Keratinocyte (primary cell): ENCODE data around the gene CDH12. TPM values are rescaled to one million over a fixed set of nuclear protein-coding genes. Genes with fewer than 3 reads are reported as not detected.

Experiments
- DNase-seq: peaks from one replicate; pipeline ENCODE4 v3.0.0-alpha.2; 2011; ENCODE audit warnings: low read depth, missing footprints, low spot score
- FAIRE-seq: peaks from 2 replicates; lab custom pipeline; 2011; peaks lifted over from hg19 to GRCh38; lab: Jason Lieb, UNC
- H2AFZ ChIP-seq: 2 replicates; pipeline ENCODE4 v1.6.0; 2012; ENCODE audit warnings: low read length, control low read depth, inconsistent platforms; ENCODE audit not compliant: control insufficient read depth
- H3K27ac ChIP-seq: 2 replicates; pipeline ENCODE4 v1.5.1; 2011; ENCODE audit warnings: low read length; ENCODE audit not compliant: control insufficient read depth, insufficient read depth
- H3K27me3 ChIP-seq: 3 replicates; pipeline ENCODE4 v1.6.0; 2011; ENCODE audit warnings: low read length; ENCODE audit not compliant: control insufficient read depth, insufficient read depth; ENCODE audit errors: extremely low read depth
- H3K36me3 ChIP-seq, 2 experiments: 2 replicates in 1 of 2; 3 replicates in 1 of 2; pipeline ENCODE4 v1.5.1; 2011; ENCODE audit warnings: low read length in 2 of 2, mild to moderate bottlenecking in 1 of 2; ENCODE audit not compliant: control insufficient read depth in 2 of 2, insufficient read depth in 2 of 2; ENCODE audit errors: extremely low read depth in 1 of 2
- H3K4me1 ChIP-seq: 3 replicates; pipeline ENCODE4 v1.5.1; 2011; ENCODE audit warnings: low read length; ENCODE audit not compliant: control insufficient read depth, insufficient read depth; ENCODE audit errors: extremely low read depth
- H3K4me2 ChIP-seq: 3 replicates; pipeline ENCODE4 v1.6.0; 2011; ENCODE audit warnings: low read depth, low read length; ENCODE audit not compliant: control insufficient read depth, insufficient read depth; ENCODE audit errors: extremely low read depth
- H3K4me3 ChIP-seq, 3 experiments: fragments of 200-600 bp in 1 of 3; sonication (generic) in 1 of 3; 2 replicates in 2 of 3; 3 replicates in 1 of 3; pipeline ENCODE4 v1.5.1; 2011 to 2016; ENCODE audit warnings: low read length in 3 of 3, mild to moderate bottlenecking in 3 of 3, control low read depth in 2 of 3, inconsistent platforms in 1 of 3, low read depth in 1 of 3, mixed read lengths in 1 of 3, mixed run types in 1 of 3, moderate library complexity in 1 of 3; ENCODE audit not compliant: control insufficient read depth in 2 of 3, insufficient read depth in 2 of 3; ENCODE audit errors: extremely low read depth in 1 of 3
- H3K79me2 ChIP-seq: 2 replicates; pipeline ENCODE4 v1.6.0; 2012; ENCODE audit warnings: low read length; ENCODE audit not compliant: control insufficient read depth, insufficient read depth
- H3K9ac ChIP-seq: 3 replicates; pipeline ENCODE4 v1.6.0; 2011; ENCODE audit warnings: low read length; ENCODE audit not compliant: control insufficient read depth, insufficient read depth; ENCODE audit errors: extremely low read depth
- H3K9me1 ChIP-seq: 3 replicates; pipeline ENCODE4 v1.6.0; 2011; ENCODE audit warnings: low read length; ENCODE audit not compliant: control insufficient read depth, insufficient read depth; ENCODE audit errors: extremely low read depth
- H3K9me3 ChIP-seq: 2 replicates; pipeline ENCODE4 v1.5.1; 2012; ENCODE audit warnings: low read depth, low read length; ENCODE audit not compliant: control insufficient read depth
- H4K20me1 ChIP-seq: 3 replicates; pipeline ENCODE4 v1.6.0; 2011; ENCODE audit warnings: low read length; ENCODE audit not compliant: control insufficient read depth, insufficient read depth; ENCODE audit errors: extremely low read depth
- EZH2 ChIP-seq: IDR thresholded peaks from one replicate; pipeline ENCODE4 v1.6.1; 2012; ENCODE audit warnings: inconsistent platforms, mild to moderate bottlenecking, low read length, moderate library complexity
- dilution Hi-C: fragments of 300-500 bp; cut with MboI; formaldehyde crosslinking; loops from one replicate; pipeline ENCODE4 v1.7.0; 2020; ENCODE audit warnings: low sequenced_read_pairs; ENCODE audit not compliant: extremely low pct_ligation_motif_present
- polyA plus RNA-seq, 5 experiments: library from polyadenylated mRNA; depleted of rRNA in 3 of 5; stranded (reverse) in 3 of 5; stranded (forward) in 1 of 5; unstranded in 1 of 5; fragments of >200 nt; gene quantifications; 1 replicate in 1 of 5; 2 replicates in 3 of 5; 3 replicates in 1 of 5; pipeline versions ENCODE4 v1.2.1 to v1.2.3, GENCODE V29; 2011 to 2012; ENCODE audit warnings: missing spikeins in 2 of 5, low read depth in 1 of 5, low replicate concordance in 1 of 5
- TF ChIP-seq, protein P1 (sequence below), 3 experiments: IDR thresholded peaks in 1 of 3; conservative IDR thresholded peaks in 1 of 3; optimal IDR thresholded peaks in 1 of 3; 2 replicates in 2 of 3; 3 replicates in 1 of 3; pipeline versions ENCODE3 to v1.5.1; 2011; ENCODE audit warnings: low read length in 3 of 3, mild to moderate bottlenecking in 3 of 3, moderate library complexity in 2 of 3, control low read depth in 1 of 3, inconsistent platforms in 1 of 3; ENCODE audit not compliant: insufficient read depth in 2 of 3; ENCODE audit errors: extremely low read depth in 1 of 3

CDH12 gene
- polyA plus RNA-seq, 1 donor (not counting 4 experiments of a cell fraction or from before 2014, with no cell fraction given), result not detected

DNA sequence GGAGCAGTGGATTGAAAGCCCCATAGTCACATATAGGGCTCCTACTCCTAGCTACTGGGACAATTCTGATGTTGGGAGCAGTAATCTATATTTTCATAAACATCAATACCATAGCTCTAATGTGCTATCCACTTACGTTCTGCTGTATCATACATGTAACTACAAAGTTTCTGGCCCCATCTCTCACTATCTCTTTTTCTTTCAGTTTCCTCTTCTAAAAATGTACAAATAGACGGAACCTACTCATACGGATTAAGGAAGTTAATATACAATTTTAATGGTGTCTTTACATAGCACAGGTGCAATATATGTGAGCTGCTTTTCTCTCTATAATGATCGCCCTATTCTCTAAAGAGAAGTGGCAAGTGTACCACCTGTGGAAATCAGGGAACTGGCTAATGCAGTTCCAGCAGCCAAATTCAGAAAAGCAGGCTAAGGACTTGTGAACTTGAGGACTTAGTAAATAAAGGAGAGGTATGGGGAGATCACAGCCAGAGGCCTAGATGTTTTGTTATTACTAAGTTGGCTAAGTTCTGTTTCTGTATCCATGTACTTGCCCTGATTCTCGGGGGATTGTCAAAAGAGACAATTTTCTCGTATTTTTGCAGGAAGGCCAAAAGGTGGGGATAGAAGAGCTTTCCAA lies 1021.9 kb downstream of the CDH12 start:
- Histone ChIP-seq H3K79me2 (no peaks in the 10 kb centered on the region), H2AFZ (no peak overlapping the region), H3K27ac (no peak overlapping the region), H3K9me1 (no peaks in the 10 kb centered on the region), H3K36me3 (no peaks in the 10 kb centered on the region), H3K4me2 (no peak overlapping the region), H3K4me1 (no peaks in the 10 kb centered on the region), H3K9me3 (no peaks in the 10 kb centered on the region), H3K27me3 (no peaks in the 10 kb centered on the region), H4K20me1 (no peaks in the 10 kb centered on the region), H3K9ac (no peak overlapping the region), H3K4me3 (no peak overlapping the region)
- no peak for DNase-seq
- dilution Hi-C loops, result no loop called here
- TF ChIP-seq, protein P1, sequence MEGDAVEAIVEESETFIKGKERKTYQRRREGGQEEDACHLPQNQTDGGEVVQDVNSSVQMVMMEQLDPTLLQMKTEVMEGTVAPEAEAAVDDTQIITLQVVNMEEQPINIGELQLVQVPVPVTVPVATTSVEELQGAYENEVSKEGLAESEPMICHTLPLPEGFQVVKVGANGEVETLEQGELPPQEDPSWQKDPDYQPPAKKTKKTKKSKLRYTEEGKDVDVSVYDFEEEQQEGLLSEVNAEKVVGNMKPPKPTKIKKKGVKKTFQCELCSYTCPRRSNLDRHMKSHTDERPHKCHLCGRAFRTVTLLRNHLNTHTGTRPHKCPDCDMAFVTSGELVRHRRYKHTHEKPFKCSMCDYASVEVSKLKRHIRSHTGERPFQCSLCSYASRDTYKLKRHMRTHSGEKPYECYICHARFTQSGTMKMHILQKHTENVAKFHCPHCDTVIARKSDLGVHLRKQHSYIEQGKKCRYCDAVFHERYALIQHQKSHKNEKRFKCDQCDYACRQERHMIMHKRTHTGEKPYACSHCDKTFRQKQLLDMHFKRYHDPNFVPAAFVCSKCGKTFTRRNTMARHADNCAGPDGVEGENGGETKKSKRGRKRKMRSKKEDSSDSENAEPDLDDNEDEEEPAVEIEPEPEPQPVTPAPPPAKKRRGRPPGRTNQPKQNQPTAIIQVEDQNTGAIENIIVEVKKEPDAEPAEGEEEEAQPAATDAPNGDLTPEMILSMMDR (optimal IDR thresholded peaks at IDR 0.05 in 1 of 3, IDR thresholded peaks at IDR 0.05 in 1 of 3, conservative IDR thresholded peaks at IDR 0.05 in 1 of 3; ENCODE audit: extremely low read depth in 1 of 3, insufficient read depth in 2 of 3, low read length in 3 of 3), result no peak
- no peak for TF ChIP-seq EZH2
- no peak for FAIRE-seq

DNA sequence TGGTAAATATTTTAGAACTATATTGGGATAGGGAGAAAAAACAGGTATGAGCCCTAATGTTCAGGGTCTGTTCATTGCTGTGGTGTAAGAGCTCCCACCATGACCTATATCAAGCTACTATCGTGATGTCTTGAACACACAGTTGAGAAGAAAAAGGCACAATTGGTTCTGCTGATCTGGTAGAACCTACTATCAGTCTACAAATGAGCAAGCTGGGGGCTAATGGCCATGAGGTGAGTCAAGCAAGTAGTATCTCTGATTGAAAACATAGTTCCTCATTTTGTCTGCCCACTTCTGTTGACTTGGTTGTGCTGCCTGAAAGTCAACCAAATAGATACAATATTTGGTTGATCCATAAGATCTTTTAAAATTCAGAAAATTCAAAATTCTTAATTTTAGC lies 1026.3 kb downstream of the CDH12 start:
- no peak for FAIRE-seq
- TF ChIP-seq EZH2, result no peak
- TF ChIP-seq, protein P1 (optimal IDR thresholded peaks at IDR 0.05 in 1 of 3, IDR thresholded peaks at IDR 0.05 in 1 of 3, conservative IDR thresholded peaks at IDR 0.05 in 1 of 3; ENCODE audit: extremely low read depth in 1 of 3, insufficient read depth in 2 of 3, low read length in 3 of 3), result no peak
- Histone ChIP-seq H3K9ac (no peak overlapping the region), H3K36me3 (no peaks in the 10 kb centered on the region), H3K79me2 (no peaks in the 10 kb centered on the region), H3K27me3 (no peaks in the 10 kb centered on the region), H3K4me2 (no peak overlapping the region), H3K4me1 (no peaks in the 10 kb centered on the region), H3K27ac (no peak overlapping the region), H2AFZ (no peak overlapping the region), H3K9me1 (no peaks in the 10 kb centered on the region), H3K4me3 (no peak overlapping the region), H4K20me1 (no peaks in the 10 kb centered on the region), H3K9me3 (no peaks in the 10 kb centered on the region)
- no peak for DNase-seq
- dilution Hi-C loops, result no loop called here
